Keratinocyte (primary cell): ENCODE data around the gene DGKZ.

ENCODE experiments used
- EZH2 ChIP-seq: IDR thresholded peaks from one replicate; pipeline ENCODE4 v1.6.1; 2012; ENCODE audit warnings: inconsistent platforms, mild to moderate bottlenecking, low read length, moderate library complexity
- TF ChIP-seq, protein P1 (sequence below), 3 experiments: IDR thresholded peaks in 1 of 3; conservative IDR thresholded peaks in 1 of 3; optimal IDR thresholded peaks in 1 of 3; 2 replicates in 2 of 3; 3 replicates in 1 of 3; pipeline versions ENCODE3 to v1.5.1; 2011; ENCODE audit warnings: low read length in 3 of 3, mild to moderate bottlenecking in 3 of 3, moderate library complexity in 2 of 3, control low read depth in 1 of 3, inconsistent platforms in 1 of 3; ENCODE audit not compliant: insufficient read depth in 2 of 3; ENCODE audit errors: extremely low read depth in 1 of 3

DNA sequence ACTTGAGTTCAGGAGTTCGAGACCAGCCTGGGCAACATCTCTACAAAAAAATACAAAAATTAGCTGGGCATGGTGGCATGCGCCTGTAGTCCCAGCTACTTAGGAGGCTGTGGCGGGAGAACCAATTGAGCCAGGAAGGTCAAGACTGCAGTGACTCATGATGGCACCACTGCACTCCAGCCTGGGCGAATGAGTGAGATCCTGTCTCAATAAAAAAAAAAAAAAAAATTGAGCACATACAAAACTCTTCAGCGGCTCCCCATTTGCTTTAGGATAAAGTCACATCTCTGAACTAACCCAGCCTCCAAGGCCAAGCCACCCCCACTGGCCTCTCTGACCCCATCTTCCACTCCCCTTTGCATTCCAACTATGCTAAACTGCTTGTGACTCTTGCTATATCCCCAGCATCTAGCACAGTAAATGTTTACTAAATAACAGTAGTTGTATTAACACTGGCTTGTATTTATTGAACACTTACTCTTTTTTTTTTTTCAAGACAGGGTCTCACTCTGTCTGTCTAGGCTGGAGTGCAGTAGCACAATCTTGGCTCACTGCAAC is 40.9 kb upstream of the DGKZ start:
- TF ChIP-seq EZH2: no peak
- TF ChIP-seq, protein P1, sequence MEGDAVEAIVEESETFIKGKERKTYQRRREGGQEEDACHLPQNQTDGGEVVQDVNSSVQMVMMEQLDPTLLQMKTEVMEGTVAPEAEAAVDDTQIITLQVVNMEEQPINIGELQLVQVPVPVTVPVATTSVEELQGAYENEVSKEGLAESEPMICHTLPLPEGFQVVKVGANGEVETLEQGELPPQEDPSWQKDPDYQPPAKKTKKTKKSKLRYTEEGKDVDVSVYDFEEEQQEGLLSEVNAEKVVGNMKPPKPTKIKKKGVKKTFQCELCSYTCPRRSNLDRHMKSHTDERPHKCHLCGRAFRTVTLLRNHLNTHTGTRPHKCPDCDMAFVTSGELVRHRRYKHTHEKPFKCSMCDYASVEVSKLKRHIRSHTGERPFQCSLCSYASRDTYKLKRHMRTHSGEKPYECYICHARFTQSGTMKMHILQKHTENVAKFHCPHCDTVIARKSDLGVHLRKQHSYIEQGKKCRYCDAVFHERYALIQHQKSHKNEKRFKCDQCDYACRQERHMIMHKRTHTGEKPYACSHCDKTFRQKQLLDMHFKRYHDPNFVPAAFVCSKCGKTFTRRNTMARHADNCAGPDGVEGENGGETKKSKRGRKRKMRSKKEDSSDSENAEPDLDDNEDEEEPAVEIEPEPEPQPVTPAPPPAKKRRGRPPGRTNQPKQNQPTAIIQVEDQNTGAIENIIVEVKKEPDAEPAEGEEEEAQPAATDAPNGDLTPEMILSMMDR (optimal IDR thresholded peaks at IDR 0.05 in 1 of 3, IDR thresholded peaks at IDR 0.05 in 1 of 3, conservative IDR thresholded peaks at IDR 0.05 in 1 of 3; ENCODE audit: extremely low read depth in 1 of 3, insufficient read depth in 2 of 3, low read length in 3 of 3): no peak
